Esophagus muscularis mucosa (tissue), 4 donors: ENCODE results near the gene CTSF.

ENCODE experiments used
- EP300 ChIP-seq: sonication (generic); formaldehyde crosslinking; IDR thresholded peaks from one replicate; pipeline ENCODE4 v1.6.1; 2017; ENCODE audit warnings: antibody characterized with exemption
- POLR2A ChIP-seq: fragments of 450-650 bp; IDR thresholded peaks from one replicate; pipeline ENCODE4 v1.6.1; 2017; ENCODE audit warnings: antibody characterized with exemption, moderate library complexity, mild to moderate bottlenecking, low read depth
- TF ChIP-seq, protein P1 (sequence below), 3 experiments: fragments of 200-600 bp in 2 of 3; fragments of 450-650 bp in 1 of 3; sonication (generic) in 2 of 3; IDR thresholded peaks; one replicate each; pipeline ENCODE4 v1.5.1; 2017 to 2019; ENCODE audit warnings: antibody characterized with exemption in 3 of 3, mild to moderate bottlenecking in 2 of 3, moderate library complexity in 1 of 3

DNA sequence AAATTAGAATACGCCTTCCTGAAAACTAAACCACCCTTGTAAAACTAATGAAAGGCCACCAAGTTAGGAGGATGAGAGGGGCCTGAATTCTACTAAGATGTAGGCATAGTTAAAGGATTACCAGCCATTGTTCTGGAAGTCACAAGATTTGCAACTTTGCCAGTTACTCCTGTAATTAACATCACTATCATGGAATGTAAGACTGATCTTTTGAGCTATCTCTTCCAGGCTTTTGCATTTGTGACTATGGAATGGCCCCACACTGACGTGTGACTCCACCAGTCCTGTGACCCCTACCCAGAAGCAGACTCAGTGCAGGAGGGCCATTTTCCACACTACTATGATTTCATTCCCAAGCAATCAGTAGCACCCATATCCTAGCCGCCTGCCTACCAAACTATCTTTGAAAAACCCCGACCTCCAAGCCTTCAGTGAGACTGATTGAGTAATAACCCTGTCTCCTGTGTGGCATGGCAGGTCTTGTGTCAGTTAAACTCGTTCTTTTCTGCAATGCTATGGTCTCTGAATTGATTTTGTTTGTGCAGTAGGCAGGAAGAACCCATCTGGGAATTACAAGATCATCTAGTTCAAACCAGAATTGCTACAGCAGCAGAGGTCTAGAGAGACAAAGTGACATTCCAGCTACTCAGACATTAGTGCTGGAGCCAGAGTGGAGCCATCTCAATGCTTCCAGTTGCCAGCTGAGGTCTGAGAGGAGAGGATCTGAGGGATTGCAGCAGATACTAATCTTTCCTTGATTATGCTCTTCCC lies 1.9 kb upstream of the CTSF start:
- TF ChIP-seq, protein P1, sequence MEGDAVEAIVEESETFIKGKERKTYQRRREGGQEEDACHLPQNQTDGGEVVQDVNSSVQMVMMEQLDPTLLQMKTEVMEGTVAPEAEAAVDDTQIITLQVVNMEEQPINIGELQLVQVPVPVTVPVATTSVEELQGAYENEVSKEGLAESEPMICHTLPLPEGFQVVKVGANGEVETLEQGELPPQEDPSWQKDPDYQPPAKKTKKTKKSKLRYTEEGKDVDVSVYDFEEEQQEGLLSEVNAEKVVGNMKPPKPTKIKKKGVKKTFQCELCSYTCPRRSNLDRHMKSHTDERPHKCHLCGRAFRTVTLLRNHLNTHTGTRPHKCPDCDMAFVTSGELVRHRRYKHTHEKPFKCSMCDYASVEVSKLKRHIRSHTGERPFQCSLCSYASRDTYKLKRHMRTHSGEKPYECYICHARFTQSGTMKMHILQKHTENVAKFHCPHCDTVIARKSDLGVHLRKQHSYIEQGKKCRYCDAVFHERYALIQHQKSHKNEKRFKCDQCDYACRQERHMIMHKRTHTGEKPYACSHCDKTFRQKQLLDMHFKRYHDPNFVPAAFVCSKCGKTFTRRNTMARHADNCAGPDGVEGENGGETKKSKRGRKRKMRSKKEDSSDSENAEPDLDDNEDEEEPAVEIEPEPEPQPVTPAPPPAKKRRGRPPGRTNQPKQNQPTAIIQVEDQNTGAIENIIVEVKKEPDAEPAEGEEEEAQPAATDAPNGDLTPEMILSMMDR (IDR thresholded peaks at IDR 0.05) = no peak
- TF ChIP-seq EP300 (no peak), POLR2A (no peak)
